ENCODE measurements around the gene VSX1. TPM values are rescaled to one million over a fixed set of nuclear protein-coding genes. Genes with fewer than 3 reads are reported as not detected.
A peak's percentile ranks its signal among the peaks of the same experiment; 100 is the strongest.

VSX1 gene
- total RNA-seq, 2 donors from 2014 or later, result not detected

- no peak overlapping the region for H3K27ac Mint-ChIP-seq
- no peaks in the 10 kb centered on the region for H3K36me3 Mint-ChIP-seq (ENCODE audit: low read depth)
- H3K4me1 Mint-ChIP-seq, result peaks cover 16% of the 10 kb centered on the region
- peak overlapping the region; percentile 73 for H3K4me3 Mint-ChIP-seq
- no peak for ATAC-seq (replicated peaks)
- no peaks in the 10 kb centered on the region for H3K27me3 Mint-ChIP-seq
- no peaks in the 10 kb centered on the region for H3K9me3 Mint-ChIP-seq
Observed at GRCh38 chr20:25055711-25056495, 26.0 kb downstream of the VSX1 start.

GRCh38 chr20:25054995-25055629 is 26.8 kb downstream of the VSX1 start:
- no peak overlapping the region for H3K27ac Mint-ChIP-seq
- H3K4me1 Mint-ChIP-seq, result peaks cover 16% of the 10 kb centered on the region
- no peak for ATAC-seq (replicated peaks)
- H3K27me3 Mint-ChIP-seq, result no peaks in the 10 kb centered on the region
- no peaks in the 10 kb centered on the region for H3K36me3 Mint-ChIP-seq (ENCODE audit: low read depth)
- no peaks in the 10 kb centered on the region for H3K9me3 Mint-ChIP-seq
- peak overlapping the region; percentile 73 for H3K4me3 Mint-ChIP-seq

- Mint-ChIP-seq H3K4me1 (peaks cover 16% of the 10 kb centered on the region), H3K4me3 (no peak overlapping the region), H3K36me3 (ENCODE audit: low read depth) (no peaks in the 10 kb centered on the region), H3K9me3 (no peaks in the 10 kb centered on the region), H3K27me3 (no peaks in the 10 kb centered on the region), H3K27ac (no peak overlapping the region)
- no peak for ATAC-seq (replicated peaks)
Observed at GRCh38 chr20:25054096-25054820, 27.7 kb downstream of the VSX1 start.

GRCh38 chr20:25053255-25054031 is 28.5 kb downstream of the VSX1 start:
- Mint-ChIP-seq H3K27me3 (no peaks in the 10 kb centered on the region), H3K4me3 (no peak overlapping the region), H3K4me1 (peaks cover 11% of the 10 kb centered on the region), H3K9me3 (no peaks in the 10 kb centered on the region), H3K36me3 (ENCODE audit: low read depth) (no peaks in the 10 kb centered on the region), H3K27ac (no peak overlapping the region)
- ATAC-seq (replicated peaks), result no peak

GRCh38 chr20:25052255-25053194 is 29.4 kb downstream of the VSX1 start:
- H3K36me3 Mint-ChIP-seq (ENCODE audit: low read depth), result no peaks in the 10 kb centered on the region
- H3K9me3 Mint-ChIP-seq, result no peaks in the 10 kb centered on the region
- peaks cover 11% of the 10 kb centered on the region for H3K4me1 Mint-ChIP-seq
- ATAC-seq (replicated peaks), result no peak
- H3K27ac Mint-ChIP-seq, result no peak overlapping the region
- no peaks in the 10 kb centered on the region for H3K27me3 Mint-ChIP-seq
- H3K4me3 Mint-ChIP-seq, result no peak overlapping the region

GRCh38 chr20:25051386-25052155 is 30.4 kb downstream of the VSX1 start:
- peak overlapping the region; percentile 49 for H3K27ac Mint-ChIP-seq
- no peak overlapping the region for H3K4me3 Mint-ChIP-seq
- no peak for ATAC-seq (replicated peaks)
- no peaks in the 10 kb centered on the region for H3K9me3 Mint-ChIP-seq
- H3K4me1 Mint-ChIP-seq, result peaks cover 11% of the 10 kb centered on the region
- peaks cover 9% of the 10 kb centered on the region for H3K36me3 Mint-ChIP-seq (ENCODE audit: low read depth)
- no peaks in the 10 kb centered on the region for H3K27me3 Mint-ChIP-seq

- H3K27me3 Mint-ChIP-seq, result no peaks in the 10 kb centered on the region
- no peak for ATAC-seq (replicated peaks)
- peak overlapping the region; percentile 49 for H3K27ac Mint-ChIP-seq
- peaks cover 11% of the 10 kb centered on the region for H3K4me1 Mint-ChIP-seq
- H3K4me3 Mint-ChIP-seq, result no peak overlapping the region
- no peaks in the 10 kb centered on the region for H3K9me3 Mint-ChIP-seq
- peaks cover 11% of the 10 kb centered on the region for H3K36me3 Mint-ChIP-seq (ENCODE audit: low read depth)
Observed at GRCh38 chr20:25050501-25051350, 31.2 kb downstream of the VSX1 start.

GRCh38 chr20:25050082-25050481 is 31.9 kb downstream of the VSX1 start:
- ATAC-seq (replicated peaks), result no peak
- H3K27ac Mint-ChIP-seq, result peak overlapping the region; percentile 49
- peaks cover 11% of the 10 kb centered on the region for H3K36me3 Mint-ChIP-seq (ENCODE audit: low read depth)

GRCh38 chr20:25049261-25050060 is 32.5 kb downstream of the VSX1 start:
- H3K27me3 Mint-ChIP-seq, result no peaks in the 10 kb centered on the region
- H3K27ac Mint-ChIP-seq, result peak overlapping the region; percentile 78
- H3K4me1 Mint-ChIP-seq, result peaks cover 4% of the 10 kb centered on the region
- H3K4me3 Mint-ChIP-seq, result no peak overlapping the region
- H3K9me3 Mint-ChIP-seq, result no peaks in the 10 kb centered on the region
- ATAC-seq (replicated peaks), result no peak
- peaks cover 11% of the 10 kb centered on the region for H3K36me3 Mint-ChIP-seq (ENCODE audit: low read depth)

More at GRCh38 chr20:25050082-25050481, 31.9 kb downstream of the VSX1 start:
- Mint-ChIP-seq H3K27me3 (no peaks in the 10 kb centered on the region), H3K9me3 (no peaks in the 10 kb centered on the region), H3K4me3 (no peak overlapping the region), H3K4me1 (peaks cover 10% of the 10 kb centered on the region)

GRCh38 chr20:25048519-25048952 is 33.4 kb downstream of the VSX1 start:
- no peaks in the 10 kb centered on the region for H3K27me3 Mint-ChIP-seq
- no peak for ATAC-seq (replicated peaks)
- H3K9me3 Mint-ChIP-seq, result no peaks in the 10 kb centered on the region
- peaks cover 4% of the 10 kb centered on the region for H3K4me1 Mint-ChIP-seq
- peaks cover 11% of the 10 kb centered on the region for H3K36me3 Mint-ChIP-seq (ENCODE audit: low read depth)
- no peak overlapping the region for H3K4me3 Mint-ChIP-seq
- H3K27ac Mint-ChIP-seq, result peak overlapping the region; percentile 78

GRCh38 chr20:25047766-25048165 is 34.2 kb downstream of the VSX1 start:
- Mint-ChIP-seq H3K27me3 (no peaks in the 10 kb centered on the region), H3K27ac (no peak overlapping the region), H3K36me3 (ENCODE audit: low read depth) (peaks cover 11% of the 10 kb centered on the region), H3K4me3 (no peak overlapping the region), H3K4me1 (peaks cover 9% of the 10 kb centered on the region), H3K9me3 (no peaks in the 10 kb centered on the region)
- ATAC-seq (replicated peaks), result no peak
